HG02798 (cell line): ENCODE measurements around the gene NPC2.
"Not testable (repeated sequence)": the region's sequence is repeated elsewhere in the genome, so short reads cannot be mapped to it uniquely, and the experiment has no call there.

Source experiments
- ATAC-seq: cut with Tn5 transposase; IDR thresholded peaks from one replicate; pipeline ENCODE4 v1.9.1; 2021; ENCODE audit warnings: mild to moderate bottlenecking; ENCODE audit not compliant: unreplicated experiment, poor library complexity

Gene NPC2

GRCh38 chr14:74492776-74493342 lies at the start of gene NPC2:
Gene NPC2 (minus strand): TSS chr14:74493305. CDS start chr14:74493274, 31 bp downstream.
- peak; percentile 15 for ATAC-seq

GRCh38 chr14:74542056-74542685 lies 49.1 kb upstream of the NPC2 start:
- no peak for ATAC-seq

GRCh38 chr14:74541225-74541624 lies 48.1 kb upstream of the NPC2 start:
- ATAC-seq: no peak

GRCh38 chr14:74539503-74539902 lies 46.4 kb upstream of the NPC2 start:
- no peak for ATAC-seq

GRCh38 chr14:74538411-74539391 lies 45.6 kb upstream of the NPC2 start:
- ATAC-seq: no peak

GRCh38 chr14:74536336-74536735 lies 43.2 kb upstream of the NPC2 start:
- ATAC-seq: not testable (repeated sequence)

GRCh38 chr14:74535756-74536325 lies 42.7 kb upstream of the NPC2 start:
- no peak for ATAC-seq

GRCh38 chr14:74533576-74533975 lies 40.5 kb upstream of the NPC2 start:
- ATAC-seq: no peak

GRCh38 chr14:74532246-74532645 lies 39.1 kb upstream of the NPC2 start:
- no peak for ATAC-seq

- ATAC-seq: no peak
Measured at GRCh38 chr14:74531467-74531866, 38.4 kb upstream of the NPC2 start.

- ATAC-seq: no peak
Measured at GRCh38 chr14:74531006-74531405, 37.9 kb upstream of the NPC2 start.

GRCh38 chr14:74528886-74529285 lies 35.8 kb upstream of the NPC2 start:
- no peak for ATAC-seq

- ATAC-seq: no peak
Measured at GRCh38 chr14:74528406-74528805, 35.3 kb upstream of the NPC2 start.

GRCh38 chr14:74527736-74528280 lies 34.7 kb upstream of the NPC2 start:
- no peak for ATAC-seq

GRCh38 chr14:74526854-74527585 lies 33.9 kb upstream of the NPC2 start:
- ATAC-seq: no peak

GRCh38 chr14:74525361-74525851 lies 32.3 kb upstream of the NPC2 start:
- ATAC-seq: peak; percentile 73

GRCh38 chr14:74524812-74525135 lies 31.7 kb upstream of the NPC2 start:
- ATAC-seq: no peak

GRCh38 chr14:74524076-74524811 lies 31.1 kb upstream of the NPC2 start:
- no peak for ATAC-seq

- no peak for ATAC-seq
Measured at GRCh38 chr14:74522740-74523139, 29.6 kb upstream of the NPC2 start.
